HepG2 (cell line): ENCODE data around the gene SOX8. TPM values are rescaled to one million over a fixed set of nuclear protein-coding genes. Genes with fewer than 3 reads are reported as not detected.
A peak's percentile ranks its signal among the peaks of the same experiment; 100 is the strongest.

Experiments
- ATAC-seq: fragments of 200-7000 bp; cut with Tn5 transposase; 3 replicates; pipeline ENCODE4 v1.9.1; 2020; ENCODE audit warnings: mild to moderate bottlenecking, moderate library complexity
- BruUV-seq: library from RNA; stranded (reverse); fragments of 400-500 nt; replicated peaks from 2 replicates; lab custom pipeline; 2021; lab: Mats Ljungman, UMichigan
- CTCF ChIA-PET: fragments of 300-600 bp; formaldehyde crosslinking; extraction: SDS; loops from one replicate; lab custom pipeline; 2021; ENCODE audit warnings: low total read pairs, inconsistent platforms, low intra/inter-chr PET ratio; lab: Yijun Ruan, JAX
- POLR2A ChIA-PET: fragments of 350-600 bp; sonication (Branson Sonifier 250); formaldehyde crosslinking; loops from one replicate; lab custom pipeline; 2020; ENCODE audit warnings: antibody characterized with exemption, inconsistent platforms; lab: Yijun Ruan, JAX
- DNase-seq: peaks from one replicate; pipeline ENCODE4 v3.0.0-alpha.2; 2015; ENCODE audit warnings: low spot score
- FAIRE-seq: peaks from 3 replicates; lab custom pipeline; 2011; peaks lifted over from hg19 to GRCh38; lab: Jason Lieb, UNC
- H2AFZ ChIP-seq: one replicate; pipeline ENCODE4 v1.6.1; 2011; ENCODE audit warnings: low read length, inconsistent platforms
- H3K27ac ChIP-seq: fragments of 300-600 bp; 3 replicates; pipeline ENCODE4 v1.8.0; 2011; ENCODE audit warnings: mixed run types, mild to moderate bottlenecking, mixed read lengths, low read length, inconsistent platforms; ENCODE audit not compliant: insufficient read depth; ENCODE audit errors: extremely low read length
- H3K27me3 ChIP-seq, 2 experiments: fragments of 200-600 bp in 1 of 2; 2 replicates in 1 of 2; 3 replicates in 1 of 2; pipeline versions ENCODE4 v1.6.0 to v1.8.0; 2011; ENCODE audit warnings: low read length in 2 of 2, mild to moderate bottlenecking in 2 of 2, moderate library complexity in 2 of 2, inconsistent platforms in 1 of 2; ENCODE audit not compliant: insufficient read depth in 2 of 2, control insufficient read depth in 1 of 2
- H3K36me3 ChIP-seq, 2 experiments: fragments of 200-600 bp in 1 of 2; replicated peaks in 1 of 2; 2 replicates in 1 of 2; 3 replicates in 1 of 2; pipeline versions ENCODE4 v1.5.1 to v1.8.0; 2011; ENCODE audit warnings: low read length in 2 of 2, inconsistent platforms in 1 of 2; ENCODE audit not compliant: insufficient read depth in 2 of 2, control insufficient read depth in 1 of 2
- H3K4me1 ChIP-seq: 2 replicates; pipeline ENCODE4 v1.5.1; 2012; ENCODE audit warnings: low read length, inconsistent platforms; ENCODE audit not compliant: insufficient read depth
- H3K4me2 ChIP-seq: 2 replicates; pipeline ENCODE4 v1.6.0; 2011; ENCODE audit warnings: low read depth, low read length, inconsistent platforms
- H3K4me3 ChIP-seq, 3 experiments: fragments of 200-600 bp in 1 of 3; sonication (generic), shearing (Covaris generic) in 1 of 3; replicated peaks in 1 of 3; 2 replicates each; pipeline ENCODE4 v1.5.1; 2011 to 2016; ENCODE audit warnings: low read length in 3 of 3, inconsistent platforms in 2 of 3, low read depth in 2 of 3, mild to moderate bottlenecking in 2 of 3, control low read depth in 1 of 3, mixed read lengths in 1 of 3; ENCODE audit not compliant: insufficient read depth in 1 of 3
- H3K79me2 ChIP-seq: one replicate; pipeline ENCODE4 v1.6.1; 2011; ENCODE audit warnings: low read length, inconsistent platforms; ENCODE audit not compliant: insufficient read depth
- H3K9ac ChIP-seq: 2 replicates; pipeline ENCODE4 v1.6.0; 2011; ENCODE audit warnings: mild to moderate bottlenecking, low read depth, low read length, inconsistent platforms; ENCODE audit not compliant: insufficient read depth
- H3K9me3 ChIP-seq: 2 replicates; pipeline ENCODE4 v1.5.1; 2012; ENCODE audit warnings: mild to moderate bottlenecking, low read length
- H4K20me1 ChIP-seq: 2 replicates; pipeline ENCODE4 v1.6.0; 2011; ENCODE audit warnings: inconsistent platforms, mild to moderate bottlenecking, low read length, moderate library complexity; ENCODE audit not compliant: insufficient read depth
- LCORL ChIP-seq, 2 experiments: fragments of 450-650 bp in 1 of 2; sonication (generic) in 1 of 2; formaldehyde crosslinking in 1 of 2; IDR thresholded peaks; 2 replicates each; pipeline versions ENCODE4 v1.5.0 to v1.6.1; 2017 to 2020; ENCODE audit warnings: antibody characterized with exemption in 1 of 2, missing genetic modification reagents in 1 of 2
- SAP130 ChIP-seq: IDR thresholded peaks from 2 replicates; pipeline ENCODE4 v1.6.1; 2016; ENCODE audit warnings: low read depth
- ZNF263 ChIP-seq: sonication (generic); formaldehyde crosslinking; IDR thresholded peaks from 2 replicates; pipeline ENCODE4 v1.4.0; 2020; ENCODE audit warnings: missing genetic modification reagents
- ZNF292 ChIP-seq: sonication (generic); formaldehyde crosslinking; IDR thresholded peaks from 2 replicates; pipeline ENCODE4 v1.8.1; 2022; ENCODE audit warnings: mild to moderate bottlenecking, low read depth, missing genetic modification reagents, borderline replicate concordance
- ZNF512B ChIP-seq: sonication (generic); formaldehyde crosslinking; IDR thresholded peaks from 2 replicates; pipeline ENCODE4 v1.5.1; 2020; ENCODE audit warnings: missing genetic modification reagents, mild to moderate bottlenecking, borderline replicate concordance
- ZNF672 ChIP-seq: sonication (generic); formaldehyde crosslinking; IDR thresholded peaks from 2 replicates; pipeline ENCODE4 v1.8.1; 2022; ENCODE audit warnings: missing genetic modification reagents
- ZNF691 ChIP-seq: sonication (generic); formaldehyde crosslinking; IDR thresholded peaks from 2 replicates; pipeline ENCODE4 v1.4.0; 2020; ENCODE audit warnings: missing genetic modification reagents, low read depth, mild to moderate bottlenecking, borderline replicate concordance
- ZSCAN5A ChIP-seq: sonication (generic); formaldehyde crosslinking; IDR thresholded peaks from 2 replicates; pipeline ENCODE4 v1.8.0; 2022; ENCODE audit warnings: mild to moderate bottlenecking, missing genetic modification reagents, borderline replicate concordance
- ZUFSP ChIP-seq: sonication (generic); formaldehyde crosslinking; IDR thresholded peaks from 2 replicates; pipeline ENCODE4 v1.9.0; 2021; ENCODE audit warnings: missing genetic modification reagents, mild to moderate bottlenecking, borderline replicate concordance
- WGBS: methylation state at CpG from one replicate; pipeline ENCODE4 v1.1.6; 2017; ENCODE audit warnings: low lambda C conversion rate; 5-methylcytosine and 5-hydroxymethylcytosine counted together
- in situ Hi-C: cut with HindIII; loops from 2 replicates; pipeline ENCODE4 v1.10.0; 2017; ENCODE audit warnings: low pct_unique_long_range_greater_than_20kb; ENCODE audit not compliant: extremely low pct_ligation_motif_present
- intact Hi-C: fragments of 100-400 bp; cut with micrococcal nuclease; formaldehyde crosslinking; loops from one replicate; pipeline ENCODE4 v1.10.0; 2022; ENCODE audit not compliant: unreplicated experiment
- polyA plus RNA-seq, 8 experiments: library from polyadenylated mRNA; depleted of rRNA in 3 of 8; stranded (reverse) in 7 of 8; unstranded in 1 of 8; fragments of >200 nt; fragmentation: Illumina TruSeq in 4 of 8; extraction: Trizol in 4 of 8; gene quantifications; 2 replicates each; pipeline versions ENCODE4 v1.2.1 to v1.2.3, GENCODE V29; 2011 to 2016; ENCODE audit warnings: low read depth in 4 of 8, missing spikeins in 1 of 8, mixed read lengths in 1 of 8; ENCODE audit not compliant: insufficient read depth in 1 of 8
- total RNA-seq, 5 experiments: library from RNA; depleted of rRNA; stranded (reverse); fragments of >200 nt; fragmentation: Illumina TruSeq; extraction: Trizol; gene quantifications; 2 replicates each; pipeline ENCODE4 v1.2.3, GENCODE V29; 2016; ENCODE audit warnings: low read depth in 1 of 5

The SOX8 gene
- total and polyA plus RNA-seq, 2 of the 13 experiments (the other 11 are each of a cell fraction or from before 2014, with no cell fraction given) = 0.20 to 0.28 TPM

GRCh38 chr16:971582-971905, 10.0 kb upstream of the SOX8 start (continued):
- TF ChIP-seq LCORL (IDR thresholded peaks at IDR 0.05) (no peak), LCORL (CRISPR knock-in tag; IDR thresholded peaks at IDR 0.05) (no peak), SAP130 (CRISPR knock-in tag) (peak; percentile 17; the same call in 1 of the 2 replicates), ZSCAN5A (CRISPR knock-in tag) (peak; percentile 42; the same call in 1 of the 2 replicates), ZNF263 (CRISPR knock-in tag) (0 out of 2 replicates have a peak, but pooled peaks have one; percentile 75), ZNF292 (CRISPR knock-in tag) (peak; percentile 9; the same call in 1 of the 2 replicates), ZNF691 (CRISPR knock-in tag) (no peak)

GRCh38 chr16:971981-972315, 9.6 kb upstream of the SOX8 start:
- Histone ChIP-seq H3K4me3 (peak overlapping the region; percentile 46 to 95 (median 73)), H4K20me1 (no peaks in the 10 kb centered on the region; the same call in 1 of the 2 replicates), H3K27me3 (peaks cover 5 to 34% of the 10 kb centered on the region in 2 experiments; a peak in 4 of 5 replicates), H2AFZ (no peak overlapping the region), H3K36me3 (0 out of 5 replicates have a peak, but pooled peaks cover 0 to 1% of the 10 kb centered on the region in 2 experiments), H3K79me2 (no peaks in the 10 kb centered on the region), H3K4me1 (peaks cover 75% of the 10 kb centered on the region), H3K27ac (peak overlapping the region; percentile 84), H3K9me3 (no peaks in the 10 kb centered on the region), H3K4me2 (peak overlapping the region; percentile 99), H3K9ac (peak overlapping the region; percentile 78)
- WGBS = 29% methylated on average over 8 of the region's 8 CpGs
- ATAC-seq = peak; percentile 0; the same call in 1 of the 3 replicates
- FAIRE-seq = no peak
- TF ChIP-seq ZNF512B (CRISPR knock-in tag) (0 out of 2 replicates have a peak, but pooled peaks have one; percentile 44), ZNF672 (CRISPR knock-in tag) (no peak), ZUFSP (CRISPR knock-in tag) (no peak)
- POLR2A ChIA-PET = interaction anchor here (1.1 to 2.6 kb wide), 5 partner anchors 9 to 251 kb away, joined by 3 to 38 read pairs (median 5); partner anchors contain the start of genes ANTKMT, CHTF18, RPUSD1 and SOX8
- no peak for DNase-seq
- BruUV-seq = TSS peak; percentile 95
- in situ Hi-C loops = no loop called here
- intact Hi-C loops = loop anchor here (5.0 kb wide), 1 partner anchor 85 kb away; no protein-coding TSS in a partner anchor
- CTCF ChIA-PET = no interaction called here
